Prostate gland (tissue), 2 donors: Measurements from ENCODE around the gene LIMCH1.

Experiments
- CTCF ChIP-seq, 4 experiments: fragments of 200-600 bp in 2 of 4; fragments of 450-650 bp in 2 of 4; sonication (generic) in 2 of 4; IDR thresholded peaks; 1 replicate in 3 of 4; 2 replicates in 1 of 4; pipeline ENCODE4 v1.5.1; 2016 to 2019; ENCODE audit warnings: antibody characterized with exemption in 4 of 4, mild to moderate bottlenecking in 2 of 4, moderate library complexity in 2 of 4
- POLR2A ChIP-seq: fragments of 450-650 bp; IDR thresholded peaks from one replicate; pipeline ENCODE4 v1.6.1; 2016; ENCODE audit warnings: antibody characterized with exemption, mild to moderate bottlenecking
- POLR2AphosphoS5 ChIP-seq: sonication (generic); formaldehyde crosslinking; IDR thresholded peaks from one replicate; pipeline ENCODE4 v1.6.1; 2017; ENCODE audit warnings: antibody characterized with exemption

GRCh38 chr4:41509451-41509866, 28.5 kb upstream of the LIMCH1 start:
- TF ChIP-seq CTCF (IDR thresholded peaks at IDR 0.05) (no peak), POLR2A (no peak), POLR2AphosphoS5 (no peak)
